Measurements from ENCODE around the gene SERTAD2. TPM values are rescaled to one million over a fixed set of nuclear protein-coding genes. Genes with fewer than 3 reads are reported as not detected.

SERTAD2 gene
- total RNA-seq, 6 experiments from 2014 or later: 3.7 to 14.4 (median 8.4) TPM

GRCh38 chr2:64629875-64630274 is 23.8 kb downstream of the SERTAD2 start:
- Histone ChIP-seq H3K27me3 (no peaks in the 10 kb centered on the region), H3K27ac (no peak overlapping the region), H3K4me3 (no peak overlapping the region), H3K9me3 (no peaks in the 10 kb centered on the region), H3K4me1 (peaks cover 0 to 20% (median 0%) of the 10 kb centered on the region in 4 donors), H3K36me3 (peaks cover 0 to 15% (median 3%) of the 10 kb centered on the region in 4 donors)
- DNase-seq (no peak), ATAC-seq (no peak)
- intact Hi-C loops (cut with DNase I): loop anchor here in 1 of 2 donors (10.0 kb wide), 1 partner anchor 235 kb away; no protein-coding TSS in a partner anchor
- TF ChIP-seq CTCF (IDR thresholded peaks at IDR 0.05) (no peak), POLR2A (IDR thresholded peaks at IDR 0.05) (no peak)
- WGBS (ENCODE audit: insufficient coverage, low coverage, low lambda C conversion rate, missing lambda C conversion rate): 83% methylated on average over 6 of the region's 7 CpGs

- Histone ChIP-seq H3K27ac (peak overlapping the region in 1 of 3 donors; percentile 5), H3K4me3 (no peak overlapping the region), H3K36me3 (peaks cover 0 to 10% (median 3%) of the 10 kb centered on the region in 4 donors), H3K9me3 (no peaks in the 10 kb centered on the region), H3K27me3 (no peaks in the 10 kb centered on the region), H3K4me1 (peaks cover 0 to 15% (median 0%) of the 10 kb centered on the region in 4 donors)
- ATAC-seq (peak; percentile 74 to 90 (median 82)), DNase-seq (peak in 2 of 3 donors; percentile 51 to 69)
- WGBS (ENCODE audit: insufficient coverage, low coverage, low lambda C conversion rate, missing lambda C conversion rate): 22% methylated on average over 10 of the region's 10 CpGs
- intact Hi-C loops (cut with DNase I): loop anchor here in 1 of 2 donors (10.0 kb wide), 1 partner anchor 235 kb away; no protein-coding TSS in a partner anchor
- TF ChIP-seq CTCF (IDR thresholded peaks at IDR 0.05): no peak
- no peak for TF ChIP-seq POLR2A (IDR thresholded peaks at IDR 0.05)
These were observed 24.4 kb downstream of the SERTAD2 start for GRCh38 chr2:64629329-64629781.

- Histone ChIP-seq H3K36me3 (peaks cover 0 to 4% (median under 1%) of the 10 kb centered on the region in 4 donors), H3K4me1 (peaks cover 0 to 7% (median 0%) of the 10 kb centered on the region in 4 donors), H3K9me3 (no peaks in the 10 kb centered on the region), H3K27ac (no peak overlapping the region), H3K27me3 (no peaks in the 10 kb centered on the region), H3K4me3 (no peak overlapping the region)
- 84% methylated on average over 11 of the region's 14 CpGs for WGBS (ENCODE audit: insufficient coverage, low coverage, low lambda C conversion rate, missing lambda C conversion rate)
- ATAC-seq (no peak), DNase-seq (no peak)
- TF ChIP-seq POLR2A (IDR thresholded peaks at IDR 0.05) (no peak), CTCF (IDR thresholded peaks at IDR 0.05) (no peak)
- intact Hi-C loops (cut with DNase I): loop anchor here in 1 of 2 donors (10.0 kb wide), 1 partner anchor 237 kb away; no protein-coding TSS in a partner anchor
These were observed 25.6 kb downstream of the SERTAD2 start for GRCh38 chr2:64627860-64628841.

GRCh38 chr2:64626963-64627760 is 26.6 kb downstream of the SERTAD2 start:
- Histone ChIP-seq H3K9me3 (no peaks in the 10 kb centered on the region), H3K27me3 (no peaks in the 10 kb centered on the region), H3K27ac (no peak overlapping the region), H3K4me3 (no peak overlapping the region), H3K4me1 (peaks cover 0 to 7% (median 0%) of the 10 kb centered on the region in 4 donors), H3K36me3 (no peaks in the 10 kb centered on the region)
- no peak for DNase-seq
- intact Hi-C loops (cut with DNase I): loop anchor here in 1 of 2 donors (10.0 kb wide), 1 partner anchor 238 kb away; no protein-coding TSS in a partner anchor
- WGBS (ENCODE audit: insufficient coverage, low coverage, low lambda C conversion rate, missing lambda C conversion rate): 82% methylated on average over 7 of the region's 27 CpGs
- ATAC-seq: no peak
- no peak for TF ChIP-seq CTCF (IDR thresholded peaks at IDR 0.05)
- no peak for TF ChIP-seq POLR2A (IDR thresholded peaks at IDR 0.05)

All from right lobe of liver (tissue), 6 donors.